Fibroblast of skin of left biceps (primary cell): ENCODE data around the gene CENPP.

Experiments used
- DNase-seq, 2 experiments: peaks; one replicate each; pipeline ENCODE4 v3.0.0-alpha.2; 2013; ENCODE audit warnings: low read depth in 2 of 2

CENPP gene

DNA sequence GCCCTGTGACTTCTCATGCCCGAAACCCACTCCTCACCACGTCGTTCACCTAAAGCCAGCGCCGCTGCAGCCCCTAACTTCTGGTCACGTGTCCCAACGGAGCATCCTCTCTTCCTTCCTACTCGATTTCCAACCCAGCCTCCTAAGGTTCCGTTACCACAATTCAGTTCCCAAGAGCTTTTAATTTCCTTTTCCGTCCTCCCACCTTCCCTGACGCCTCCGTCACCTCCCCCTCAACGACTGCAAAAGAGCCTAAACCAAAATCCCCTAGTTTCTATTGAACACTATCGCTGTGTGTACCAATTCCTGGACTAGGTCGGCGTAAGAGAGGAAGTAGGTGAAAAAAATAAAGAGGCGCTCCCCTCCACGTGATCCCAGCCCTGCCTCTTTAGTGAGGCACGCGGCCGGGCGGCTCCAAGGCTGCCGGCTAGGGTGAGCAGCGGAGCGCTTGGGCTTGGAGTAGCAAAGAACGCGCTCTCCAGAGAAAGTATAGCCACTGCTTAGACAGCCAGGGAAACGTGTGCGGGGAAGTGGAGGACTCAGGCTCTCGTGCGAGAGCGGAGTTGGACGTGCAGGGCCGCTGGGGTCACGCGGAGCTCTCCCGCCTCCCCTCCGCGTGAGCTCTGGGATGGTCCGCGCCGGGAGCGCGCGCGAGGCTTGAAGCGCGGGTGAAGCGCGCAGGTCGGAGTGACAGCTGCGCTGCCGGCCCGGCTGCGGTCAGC lies at the start of gene CENPP, which contains the start of gene NOL8:
Gene CENPP, plus strand, starts transcription at position 685 of the 722 bp plus-strand sequence.
Gene NOL8, minus strand, starts transcription at position 82 of the 722 bp plus-strand sequence. CDS start 1,189 bp downstream, outside the sequence.
- DNase-seq, result peak; percentile 71 to 74

GRCh38 chr9:92276331-92277032 lies 49.3 kb upstream of the CENPP start:
- no peak for DNase-seq

DNA sequence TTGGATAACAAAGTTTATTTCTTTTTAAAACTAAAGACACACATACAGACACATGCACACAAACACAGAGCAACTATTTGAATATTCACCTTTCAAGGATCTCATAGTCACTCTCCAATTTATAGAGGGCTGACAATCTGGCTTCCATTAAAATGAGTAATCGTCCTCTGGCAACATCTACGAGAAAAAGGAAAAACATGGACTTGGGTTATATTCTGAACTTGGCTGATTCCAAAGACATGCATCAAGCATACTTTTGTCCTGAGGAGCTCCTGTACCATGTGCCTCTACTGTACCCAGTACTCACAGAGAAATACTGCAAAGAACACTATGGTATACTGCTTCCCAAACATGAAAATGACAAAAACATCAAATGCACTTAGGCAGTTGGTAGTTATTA lies 47.6 kb upstream of the CENPP start:
- peak; percentile 43 to 44 for DNase-seq

DNA sequence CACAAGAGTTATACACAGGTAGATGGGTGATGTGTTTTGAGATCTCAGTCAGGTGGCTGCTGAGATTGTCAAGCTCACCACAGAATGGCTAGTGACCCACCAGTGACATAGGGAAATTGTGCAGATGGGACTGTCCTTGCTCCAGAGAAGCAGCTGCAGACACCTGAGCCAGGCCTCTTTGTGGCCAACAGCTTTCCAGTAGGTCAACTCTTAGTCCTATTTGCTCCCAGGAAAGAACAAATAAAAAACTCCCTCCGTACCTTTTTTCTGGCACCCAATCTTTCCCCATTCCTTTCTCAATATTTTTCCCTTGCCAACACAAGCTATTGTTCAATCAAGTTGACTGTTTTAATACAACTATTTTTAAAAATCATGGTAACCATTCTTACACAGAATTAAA lies 46.5 kb upstream of the CENPP start:
- DNase-seq, result no peak

DNA sequence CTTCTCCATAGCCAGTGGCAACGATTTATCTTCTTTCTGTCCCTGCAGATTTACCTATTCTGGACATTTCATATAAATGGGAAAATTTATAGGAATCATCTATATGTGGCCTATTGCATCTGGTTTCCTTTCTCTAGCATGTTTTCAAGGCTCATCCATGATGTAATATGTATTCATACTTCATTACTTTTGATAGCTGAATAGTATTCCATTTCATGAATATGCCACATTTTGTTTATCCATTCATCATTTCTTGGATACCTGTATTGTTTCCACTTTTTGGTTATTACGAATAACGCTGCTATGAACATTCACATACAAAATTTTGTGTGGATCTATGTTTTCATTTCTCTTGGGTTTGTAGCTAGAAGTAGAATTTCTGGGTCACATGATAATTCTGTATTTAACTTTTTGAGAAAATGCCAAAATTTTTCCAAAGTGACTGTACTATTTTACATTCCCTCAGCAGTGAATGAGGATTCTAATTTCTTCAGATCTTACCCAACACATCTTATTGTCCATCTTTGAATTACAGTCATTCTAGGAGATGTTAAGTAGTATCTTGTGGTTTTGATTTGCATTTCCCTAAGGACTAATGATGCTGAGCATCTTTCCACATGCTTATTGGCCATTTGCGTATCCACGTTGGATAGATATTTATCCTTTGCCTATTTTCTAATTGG lies 35.9 kb upstream of the CENPP start:
- peak; percentile 41 to 44 for DNase-seq

DNA sequence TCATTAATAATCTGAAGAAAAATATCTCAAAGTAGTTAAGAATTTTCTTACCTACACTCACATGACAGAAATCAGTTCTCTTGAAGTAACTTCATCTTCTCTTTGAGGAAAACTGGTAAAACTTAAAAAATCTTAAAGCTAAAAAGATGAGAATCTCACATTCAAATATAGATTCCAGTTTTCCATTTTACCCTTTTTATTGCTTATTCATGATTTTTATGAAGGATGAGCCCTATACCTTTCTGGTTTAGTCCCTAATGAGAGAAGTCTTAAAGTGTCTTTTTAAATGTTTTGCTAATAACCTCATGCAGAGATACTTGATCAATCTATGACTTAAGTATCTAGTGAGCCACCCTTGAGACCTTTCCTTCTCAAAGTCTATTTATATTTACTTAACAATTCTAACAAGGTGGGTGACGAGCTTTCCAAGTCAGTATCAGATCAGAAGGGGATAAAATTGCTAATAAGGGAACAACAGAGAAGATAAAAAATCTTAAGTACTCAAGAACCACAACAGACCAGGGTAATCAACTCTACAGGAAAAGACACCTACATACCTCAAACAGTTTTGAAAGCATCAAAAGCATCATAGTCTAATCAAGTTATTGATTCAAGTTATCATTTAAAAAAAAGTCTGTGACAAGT lies 34.8 kb upstream of the CENPP start:
- no peak for DNase-seq

DNA sequence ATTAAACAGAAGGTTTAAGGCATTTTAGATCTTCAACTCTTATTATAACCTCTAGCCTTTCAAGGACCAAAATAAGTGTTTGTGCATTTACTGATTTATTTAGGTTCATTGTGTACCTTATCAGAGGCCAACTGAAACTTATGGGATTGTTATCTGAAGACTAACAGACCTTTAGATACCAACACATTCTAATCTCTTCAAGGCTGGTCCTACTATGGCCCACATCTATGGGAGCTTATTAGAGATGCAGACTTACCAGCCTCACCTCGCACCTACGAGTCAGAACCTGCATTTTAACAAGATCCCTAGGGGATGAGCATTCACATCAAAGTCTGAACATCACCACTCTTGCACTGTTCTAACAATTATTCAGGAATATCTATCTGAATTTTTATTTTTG lies 34.2 kb upstream of the CENPP start:
- no peak for DNase-seq

- no peak for DNase-seq
Measured at GRCh38 chr9:92292338-92293074, 33.2 kb upstream of the CENPP start.

DNA sequence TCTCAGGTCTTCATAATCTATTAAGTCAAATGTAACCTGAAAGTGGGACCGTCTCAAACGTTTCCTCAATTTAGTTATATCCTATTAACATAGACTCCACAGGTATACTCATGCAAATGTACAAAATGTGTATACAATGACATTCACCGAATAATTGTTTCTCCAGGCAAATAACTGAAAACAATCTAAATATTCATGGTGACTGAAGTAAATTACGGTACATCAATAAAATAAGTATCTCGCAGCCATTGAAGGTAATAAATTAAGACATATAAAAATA lies 32.7 kb upstream of the CENPP start:
- no peak for DNase-seq

DNA sequence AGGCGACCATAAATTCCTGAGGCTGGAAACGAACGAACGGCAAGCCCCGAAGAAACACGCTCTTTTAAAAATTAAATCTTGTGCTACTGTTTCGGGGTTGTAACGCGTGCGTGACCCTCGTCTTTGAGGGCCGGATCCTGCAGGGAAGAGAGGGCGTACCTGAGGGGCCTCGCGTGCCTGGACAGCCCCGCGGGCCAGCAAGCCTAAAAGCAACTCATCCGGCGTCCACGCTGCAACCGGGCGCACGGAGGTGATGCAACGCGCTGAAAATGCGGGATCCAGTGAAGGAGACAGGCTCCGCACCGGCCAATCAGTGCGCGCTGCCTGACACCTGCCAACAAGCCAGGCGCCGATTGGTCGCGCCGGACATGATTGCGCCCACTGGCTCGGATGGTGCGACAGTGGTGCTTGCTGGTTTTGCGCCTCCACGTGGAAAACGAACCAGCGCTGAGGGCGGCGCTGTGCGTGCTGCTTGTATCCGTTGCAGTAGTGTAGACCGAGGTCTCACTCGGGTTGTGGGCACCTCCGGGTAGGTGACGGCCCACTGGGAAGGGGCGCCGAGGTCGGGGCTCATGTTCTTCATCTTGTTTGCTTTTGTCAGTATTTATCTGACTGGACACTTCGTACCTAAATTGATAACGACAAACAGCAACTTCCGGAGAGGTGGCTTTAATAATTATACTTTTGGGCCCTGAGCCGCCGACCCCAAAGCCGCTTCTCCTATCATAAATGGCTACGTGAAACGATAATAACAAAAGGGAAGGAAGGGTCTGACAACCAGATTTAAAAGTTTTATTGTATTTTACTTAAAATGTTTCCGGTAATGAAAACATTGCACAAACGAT lies 32.1 kb upstream of the CENPP start, which contains the start of gene IARS1:
Gene IARS1, minus strand, starts transcription at position 246 of the 845 bp plus-strand sequence. CDS start 4,278 bp downstream, outside the sequence.
- peak; percentile 97 for DNase-seq

DNA sequence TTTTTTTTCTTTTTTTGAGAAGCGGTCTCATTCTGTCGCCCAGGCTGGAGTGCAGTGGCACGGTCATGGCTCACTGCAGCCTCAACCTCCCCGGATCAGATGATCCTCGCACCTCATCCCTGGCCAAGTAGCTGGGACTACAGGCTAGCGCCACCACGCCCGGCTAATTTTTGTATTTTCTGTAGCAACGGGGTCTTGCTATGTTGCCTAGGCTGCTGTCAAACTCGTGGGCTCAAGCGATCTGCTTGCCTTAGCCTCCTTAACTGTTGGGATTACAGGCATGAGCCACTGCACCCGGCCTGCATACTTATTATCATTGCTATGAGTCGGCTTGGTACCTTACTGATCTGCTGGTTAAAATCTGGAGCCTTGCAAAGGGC lies 31.5 kb upstream of the CENPP start:
- DNase-seq, result no peak

GRCh38 chr9:92295240-92295790 lies 30.4 kb upstream of the CENPP start:
- DNase-seq, result no peak

DNA sequence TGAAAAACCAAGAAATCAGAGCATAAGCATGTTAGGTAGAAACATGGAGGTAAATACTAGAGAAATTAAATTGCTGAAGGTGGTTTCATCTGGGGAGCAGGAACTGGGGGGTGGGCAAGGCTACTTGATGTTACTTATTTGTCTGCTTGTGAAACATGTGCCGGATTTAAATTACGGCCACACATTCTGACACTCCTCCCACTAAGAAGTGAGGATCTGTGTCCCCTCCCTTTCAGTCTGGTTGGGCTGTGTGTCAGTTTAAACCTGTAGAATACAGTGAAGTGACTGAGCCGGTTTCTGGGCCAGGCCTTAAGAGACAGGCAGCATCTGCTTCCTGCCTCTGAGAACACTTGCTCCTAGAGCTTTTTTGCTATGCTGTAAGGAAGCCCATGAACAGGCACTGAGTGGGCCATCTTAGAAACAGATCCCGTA lies 29.9 kb upstream of the CENPP start:
- no peak for DNase-seq

- DNase-seq, result no peak
Measured at GRCh38 chr9:92297611-92298010, 28.1 kb upstream of the CENPP start.

GRCh38 chr9:92298036-92298435 lies 27.7 kb upstream of the CENPP start:
- DNase-seq, result no peak

DNA sequence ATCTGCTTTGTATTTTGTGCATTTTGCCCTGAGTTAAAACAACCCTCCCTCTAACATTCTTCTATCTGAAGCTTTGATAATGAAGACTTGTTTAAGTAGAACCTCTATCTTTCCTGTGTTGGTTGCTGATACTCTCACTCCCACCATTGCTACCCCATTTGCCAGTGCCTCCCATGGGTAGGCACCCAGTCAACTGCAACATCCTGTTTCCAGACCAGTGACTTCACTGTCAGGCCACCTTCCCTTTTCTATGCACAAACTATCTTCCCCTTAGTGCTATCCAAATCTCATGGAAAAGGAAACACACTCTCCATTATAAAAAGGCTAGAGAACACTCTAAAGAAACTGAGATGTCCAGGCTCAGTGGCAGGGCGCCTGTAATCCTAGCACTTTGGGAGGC lies 26.6 kb upstream of the CENPP start:
- no peak for DNase-seq

- no peak for DNase-seq
Measured at GRCh38 chr9:92300936-92301335, 24.8 kb upstream of the CENPP start.

- no peak for DNase-seq
Measured at GRCh38 chr9:92308893-92309292, 16.9 kb upstream of the CENPP start.

- no peak for DNase-seq
Measured at GRCh38 chr9:92310562-92310961, 15.2 kb upstream of the CENPP start.

DNA sequence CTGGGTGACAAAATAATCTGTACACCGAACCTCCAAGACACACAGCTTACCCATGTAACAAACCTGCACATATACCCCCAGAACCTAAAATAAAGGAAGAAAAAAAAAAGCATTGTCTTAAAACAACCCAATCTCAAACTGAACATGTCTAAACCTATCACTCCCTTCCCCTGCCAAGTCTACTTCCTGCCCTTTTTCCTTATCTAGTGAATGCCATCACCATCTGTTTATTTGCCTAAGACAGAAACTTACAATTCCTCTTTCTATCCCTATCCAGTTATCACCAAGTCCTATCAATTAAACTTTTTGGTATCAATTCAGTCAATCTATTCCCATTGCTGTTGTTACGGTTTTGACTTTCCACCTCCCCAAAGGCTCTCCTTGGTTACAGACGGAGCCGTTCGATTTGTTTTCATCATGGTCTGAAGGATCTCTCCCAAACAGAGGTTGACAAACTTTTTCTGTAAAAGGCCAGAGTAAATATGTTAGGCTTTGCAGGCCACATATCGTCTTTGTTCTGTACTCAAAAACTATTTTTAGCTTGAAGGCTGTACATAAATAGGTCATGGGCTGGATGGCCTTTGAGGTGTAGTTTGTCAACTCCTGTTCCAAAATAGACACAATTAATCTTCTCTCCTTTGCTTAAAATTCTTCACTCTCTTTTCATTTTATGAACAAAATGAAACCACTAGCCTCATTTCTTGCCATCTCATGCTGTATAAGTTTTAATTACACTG lies 12.7 kb upstream of the CENPP start:
- no peak for DNase-seq
